IMR-90 (cell line): ENCODE data around the gene RGS9. TPM values are rescaled to one million over a fixed set of nuclear protein-coding genes. Genes with fewer than 3 reads are reported as not detected.

Source experiments
- ATAC-seq: fragments of 200-7000 bp; cut with Tn5 transposase; 2 replicates; pipeline ENCODE4 v1.9.1; 2020; ENCODE audit warnings: low read depth, mild to moderate bottlenecking, moderate library complexity
- BruUV-seq: library from RNA; stranded (reverse); fragments of 400-500 nt; replicated peaks from 2 replicates; lab custom pipeline; 2021; lab: Mats Ljungman, UMichigan
- CTCF ChIA-PET: fragments of 300-600 bp; formaldehyde crosslinking; extraction: SDS; loops from one replicate; lab custom pipeline; 2021; ENCODE audit warnings: antibody characterized with exemption; lab: Yijun Ruan, JAX
- POLR2A ChIA-PET: fragments of 300-600 bp; sonication (Branson Sonifier 250); formaldehyde crosslinking; loops from one replicate; lab custom pipeline; 2022; ENCODE audit warnings: antibody characterized with exemption; ENCODE audit not compliant: unreplicated experiment; lab: Charles Lee
- DNase-seq: peaks from one replicate; pipeline ENCODE4 v3.0.0; 2013
- H2AFZ ChIP-seq: replicated peaks from 2 replicates; pipeline ENCODE3; 2013; ENCODE audit warnings: low read length, mild to moderate bottlenecking; ENCODE audit not compliant: poor library complexity
- H2AK5ac ChIP-seq: 2 replicates; pipeline ENCODE4 v1.6.1; 2013; ENCODE audit warnings: low read depth, low read length, inconsistent platforms
- H2AK9ac ChIP-seq: replicated peaks from 2 replicates; pipeline ENCODE3; 2013; ENCODE audit warnings: mild to moderate bottlenecking, low read depth, low read length, moderate library complexity; ENCODE audit not compliant: poor library complexity
- H2BK120ac ChIP-seq: 2 replicates; pipeline ENCODE4 v1.6.1; 2013; ENCODE audit warnings: low read depth, low read length, inconsistent platforms
- H2BK15ac ChIP-seq: 3 replicates; pipeline ENCODE4 v1.6.1; 2013; ENCODE audit warnings: low read depth, low read length, inconsistent platforms
- H2BK20ac ChIP-seq: 2 replicates; pipeline ENCODE4 v1.6.1; 2013; ENCODE audit warnings: low read depth, mild to moderate bottlenecking, inconsistent platforms, low read length, moderate library complexity
- H2BK5ac ChIP-seq: 2 replicates; pipeline ENCODE4 v1.6.1; 2013; ENCODE audit warnings: mild to moderate bottlenecking, low read depth, low read length, inconsistent platforms; ENCODE audit not compliant: poor library complexity, severe bottlenecking
- H3K14ac ChIP-seq: replicated peaks from 2 replicates; pipeline ENCODE4 v1.6.1; 2013; ENCODE audit warnings: low read depth, low read length, inconsistent platforms
- H3K18ac ChIP-seq: 2 replicates; pipeline ENCODE4 v1.6.1; 2013; ENCODE audit warnings: low read depth, low read length, control low read depth
- H3K23ac ChIP-seq: 2 replicates; pipeline ENCODE4 v1.6.1; 2013; ENCODE audit warnings: low read depth, low read length, inconsistent platforms
- H3K27ac ChIP-seq: 2 replicates; pipeline ENCODE4 v1.5.1; 2013; ENCODE audit warnings: mild to moderate bottlenecking, control low read depth, low read length; ENCODE audit not compliant: insufficient read depth
- H3K27me3 ChIP-seq: 2 replicates; pipeline ENCODE4 v1.6.1; 2013; ENCODE audit warnings: low read length; ENCODE audit not compliant: control insufficient read depth, insufficient read depth
- H3K36me3 ChIP-seq: 2 replicates; pipeline ENCODE4 v1.6.1; 2013; ENCODE audit warnings: low read length, mixed read lengths; ENCODE audit not compliant: control insufficient read depth, insufficient read depth
- H3K4ac ChIP-seq: 2 replicates; pipeline ENCODE4 v1.6.1; 2013; ENCODE audit warnings: low read depth, low read length, inconsistent platforms
- H3K4me1 ChIP-seq: 2 replicates; pipeline ENCODE4 v1.6.1; 2013; ENCODE audit warnings: low read length, mixed read lengths; ENCODE audit not compliant: control insufficient read depth, insufficient read depth
- H3K4me2 ChIP-seq: 2 replicates; pipeline ENCODE4 v1.6.1; 2013; ENCODE audit warnings: low read depth, mild to moderate bottlenecking, control low read depth, low read length, moderate library complexity
- H3K4me3 ChIP-seq: 2 replicates; pipeline ENCODE4 v1.5.1; 2013; ENCODE audit warnings: low read depth, mild to moderate bottlenecking, control low read depth, low read length, moderate library complexity; ENCODE audit not compliant: insufficient read depth
- H3K56ac ChIP-seq: 2 replicates; pipeline ENCODE4 v1.6.1; 2013; ENCODE audit warnings: low read length, inconsistent platforms; ENCODE audit not compliant: insufficient read depth; ENCODE audit errors: extremely low read depth
- H3K79me1 ChIP-seq, 2 experiments: 2 replicates each; pipeline ENCODE4 v1.6.1; 2013; ENCODE audit warnings: low read length in 2 of 2, inconsistent platforms in 1 of 2, low read depth in 1 of 2
- H3K9ac ChIP-seq: 2 replicates; pipeline ENCODE4 v1.6.1; 2013; ENCODE audit warnings: low read depth, low read length, control low read depth
- H3K9me1 ChIP-seq: 2 replicates; pipeline ENCODE4 v1.6.1; 2013; ENCODE audit warnings: low read length, inconsistent platforms; ENCODE audit not compliant: insufficient read depth
- H3K9me3 ChIP-seq: 2 replicates; pipeline ENCODE4 v1.6.1; 2013; ENCODE audit warnings: low read length; ENCODE audit not compliant: control insufficient read depth, insufficient read depth
- H4K20me1 ChIP-seq: 2 replicates; pipeline ENCODE4 v1.6.1; 2013; ENCODE audit warnings: low read length, inconsistent platforms; ENCODE audit not compliant: insufficient read depth
- H4K5ac ChIP-seq: 2 replicates; pipeline ENCODE4 v1.6.1; 2013; ENCODE audit warnings: mild to moderate bottlenecking, low read depth, low read length, control low read depth
- H4K8ac ChIP-seq, 2 experiments: 2 replicates each; pipeline ENCODE4 v1.6.1; 2013; ENCODE audit warnings: low read depth in 2 of 2, low read length in 2 of 2, control low read depth in 1 of 2, inconsistent platforms in 1 of 2
- H4K91ac ChIP-seq: 2 replicates; pipeline ENCODE4 v1.6.1; 2013; ENCODE audit warnings: low read depth, low read length, inconsistent platforms; ENCODE audit not compliant: insufficient read depth
- RCOR1 ChIP-seq: IDR thresholded peaks from 2 replicates; pipeline ENCODE4 v1.6.1; 2012; ENCODE audit warnings: mild to moderate bottlenecking, low read length, improper control_type of control experiment; ENCODE audit not compliant: insufficient replicate concordance
- WGBS, 2 experiments: methylation state at CpG; one replicate each; pipeline versions ENCODE4 v1.1.5 to v1.1.7; 2013; ENCODE audit warnings: missing lambda C conversion rate in 2 of 2; ENCODE audit not compliant: insufficient read length in 1 of 2; ENCODE audit errors: extremely low coverage in 2 of 2; 5-methylcytosine and 5-hydroxymethylcytosine counted together
- dilution Hi-C: fragments of 300-500 bp; cut with HindIII; formaldehyde crosslinking; loops from one replicate; pipeline ENCODE4 v1.14.3; 2018; ENCODE audit warnings: low sequenced_read_pairs; ENCODE audit not compliant: unreplicated experiment
- in situ Hi-C: fragments of 300-500 bp; cut with MboI; formaldehyde crosslinking; loops from 3 replicates; pipeline ENCODE4 v1.14.3; 2019; ENCODE audit warnings: low sequenced_read_pairs, inconsistent platforms, mixed read lengths
- intact Hi-C: fragments of 100-400 bp; cut with micrococcal nuclease; formaldehyde crosslinking; loops from 2 replicates; pipeline ENCODE4 v1.10.0; 2022
- polyA plus RNA-seq, 3 experiments: library from polyadenylated mRNA; depleted of rRNA; stranded (reverse); fragments of >200 nt; gene quantifications; 2 replicates each; pipeline ENCODE4 v1.2.3, GENCODE V29; 2012; ENCODE audit warnings: low replicate concordance in 1 of 3
- total RNA-seq: library from RNA; depleted of rRNA; stranded (reverse); fragments of >200 nt; gene quantifications from 2 replicates; pipeline ENCODE4 v1.2.3, GENCODE V29; 2012

RGS9 gene
- total and polyA plus RNA-seq, 2 of the 4 experiments (the other 2 are of a cell fraction): 0.90 to 1.1 TPM

GRCh38 chr17:65229621-65229995, 92.4 kb downstream of the RGS9 start:
- DNase-seq (no peak), ATAC-seq (no peak)
- Histone ChIP-seq H3K9me1 (0 out of 2 replicates have a peak, but pooled peaks cover 3% of the 10 kb centered on the region), H2BK120ac (no peak overlapping the region), H3K4me2 (no peak overlapping the region), H3K27ac (no peak overlapping the region), H3K14ac (no peak overlapping the region), H4K91ac (no peak overlapping the region), H3K9ac (no peak overlapping the region), H3K4me1 (peaks cover 2% of the 10 kb centered on the region; the same call in 1 of the 2 replicates), H2BK5ac (no peak overlapping the region), H3K79me1 (no peaks in the 10 kb centered on the region), H2BK15ac (no peak overlapping the region), H3K4ac (no peak overlapping the region), H4K5ac (no peak overlapping the region), H4K20me1 (no peaks in the 10 kb centered on the region), H3K18ac (no peak overlapping the region), H3K27me3 (peaks cover 7% of the 10 kb centered on the region; the same call in 1 of the 2 replicates), H3K9me3 (no peaks in the 10 kb centered on the region), H2AK9ac (no peak overlapping the region), H4K8ac (no peak overlapping the region), H3K4me3 (no peak overlapping the region), H2AK5ac (no peak overlapping the region), H2BK20ac (no peak overlapping the region), H3K23ac (no peak overlapping the region), H3K56ac (no peak overlapping the region), H2AFZ (no peak overlapping the region), H3K36me3 (no peaks in the 10 kb centered on the region)
- ChIA-PET CTCF (no interaction called here), POLR2A (no interaction called here)
- no TSS peak for BruUV-seq
- intact Hi-C loops: no loop called here
- no CpG with 5 or more reads among the region's 3 CpGs for WGBS, 2 experiments
- in situ Hi-C loops: loop anchor here (25.0 kb wide), 1 partner anchor 1433 kb away; no protein-coding TSS in a partner anchor
- dilution Hi-C loops: no loop called here
- no peak for TF ChIP-seq RCOR1
